Measurements from ENCODE around the gene MED25.
"Not testable (repeated sequence)": the region's sequence is repeated elsewhere in the genome, so short reads cannot be mapped to it uniquely, and the experiment has no call there.

MED25 gene

GRCh38 chr19:49816590-49816989, 1.5 kb upstream of the MED25 start:
- DNase-seq (ENCODE audit: low spot score), result no peak

GRCh38 chr19:49818649-49819370, 721 bp downstream of the MED25 start:
- DNase-seq (ENCODE audit: low spot score), result peak; percentile 29

GRCh38 chr19:49819452-49820115, 1.5 kb downstream of the MED25 start:
- not testable (repeated sequence) for DNase-seq (ENCODE audit: low spot score)

GRCh38 chr19:49820125-49820524, 2.0 kb downstream of the MED25 start:
- DNase-seq (ENCODE audit: low spot score), result no peak

GRCh38 chr19:49823472-49823871, 5.4 kb downstream of the MED25 start:
- DNase-seq (ENCODE audit: low spot score), result no peak

GRCh38 chr19:49824662-49825061, 6.6 kb downstream of the MED25 start:
- no peak for DNase-seq (ENCODE audit: low spot score)

GRCh38 chr19:49827034-49827433, 8.9 kb downstream of the MED25 start:
- no peak for DNase-seq (ENCODE audit: low spot score)

GRCh38 chr19:49829200-49829599, 11.1 kb downstream of the MED25 start:
- DNase-seq (ENCODE audit: low spot score), result no peak

- no peak for DNase-seq (ENCODE audit: low spot score)
Observed at GRCh38 chr19:49829721-49830120, 11.6 kb downstream of the MED25 start.

GRCh38 chr19:49830766-49831165, 12.7 kb downstream of the MED25 start:
- DNase-seq (ENCODE audit: low spot score), result no peak

- no peak for DNase-seq (ENCODE audit: low spot score)
Observed at GRCh38 chr19:49831592-49831991, 13.5 kb downstream of the MED25 start.

- DNase-seq (ENCODE audit: low spot score), result no peak
Observed at GRCh38 chr19:49832556-49832955, 14.5 kb downstream of the MED25 start.

- DNase-seq (ENCODE audit: low spot score), result no peak
Observed at GRCh38 chr19:49833599-49833998, 15.5 kb downstream of the MED25 start.

GRCh38 chr19:49835562-49835961, 17.5 kb downstream of the MED25 start:
- DNase-seq (ENCODE audit: low spot score), result no peak

GRCh38 chr19:49836176-49837008, 18.3 kb downstream of the MED25 start:
- no peak for DNase-seq (ENCODE audit: low spot score)

- DNase-seq (ENCODE audit: low spot score), result no peak
Observed at GRCh38 chr19:49837009-49837310, 18.9 kb downstream of the MED25 start.

GRCh38 chr19:49837425-49837824, 19.3 kb downstream of the MED25 start:
- no peak for DNase-seq (ENCODE audit: low spot score)

- no peak for DNase-seq (ENCODE audit: low spot score)
Observed at GRCh38 chr19:49838885-49839588, 20.9 kb downstream of the MED25 start.

- DNase-seq (ENCODE audit: low spot score), result no peak
Observed at GRCh38 chr19:49839713-49840112, 21.6 kb downstream of the MED25 start.

GRCh38 chr19:49840321-49840720, 22.2 kb downstream of the MED25 start:
- no peak for DNase-seq (ENCODE audit: low spot score)

- DNase-seq (ENCODE audit: low spot score), result no peak
Observed at GRCh38 chr19:49840736-49841249, 22.7 kb downstream of the MED25 start.

- DNase-seq (ENCODE audit: low spot score), result no peak
Observed at GRCh38 chr19:49843265-49843664, 25.2 kb downstream of the MED25 start.
